Stimulated activated CD4-positive, alpha-beta T cell treated with anti-CD3 and anti-CD28 coated beads, Interleukin-4, amount 100 ng/mL, for 48 hours (primary cell): ENCODE results near the gene FAM98B.

Experiments
- DNase-seq, 2 donors: peaks; one replicate each; pipeline ENCODE4 v3.0.0-alpha.2; 2020; ENCODE audit warnings: low read depth in 2 of 2

The FAM98B gene

GRCh38 chr15:38461066-38461833, 7.3 kb downstream of the FAM98B start:
- no peak for DNase-seq

DNA sequence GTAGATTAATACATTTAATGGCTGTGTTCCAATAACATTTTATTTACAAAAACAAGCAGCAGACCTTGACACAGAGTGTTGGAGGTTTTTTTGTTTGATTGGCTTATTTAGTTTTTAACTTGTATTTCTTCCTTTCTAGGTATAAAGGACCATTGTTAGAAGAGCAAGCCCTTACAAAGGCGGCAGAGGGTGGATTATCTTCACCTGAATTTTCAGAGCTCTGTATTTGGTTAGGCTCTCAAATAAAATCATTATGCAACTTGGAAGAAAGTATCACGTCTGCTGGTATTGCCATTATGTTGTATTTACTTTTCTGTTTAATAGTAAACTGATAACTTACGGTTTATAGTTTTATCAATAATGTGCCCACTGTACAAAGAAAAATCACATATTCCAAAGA, 10.0 kb downstream of the FAM98B start:
- DNase-seq: no peak

- no peak for DNase-seq
These were observed 10.7 kb downstream of the FAM98B start for GRCh38 chr15:38464675-38465074.

GRCh38 chr15:38470816-38471215, 16.9 kb downstream of the FAM98B start:
- no peak for DNase-seq

GRCh38 chr15:38471974-38472373, 18.0 kb downstream of the FAM98B start:
- DNase-seq: no peak

- no peak for DNase-seq
These were observed 20.3 kb downstream of the FAM98B start for GRCh38 chr15:38474155-38474757.

- DNase-seq: no peak
These were observed 21.4 kb downstream of the FAM98B start for GRCh38 chr15:38475361-38475760.

GRCh38 chr15:38476120-38476519, 22.2 kb downstream of the FAM98B start:
- no peak for DNase-seq

DNA sequence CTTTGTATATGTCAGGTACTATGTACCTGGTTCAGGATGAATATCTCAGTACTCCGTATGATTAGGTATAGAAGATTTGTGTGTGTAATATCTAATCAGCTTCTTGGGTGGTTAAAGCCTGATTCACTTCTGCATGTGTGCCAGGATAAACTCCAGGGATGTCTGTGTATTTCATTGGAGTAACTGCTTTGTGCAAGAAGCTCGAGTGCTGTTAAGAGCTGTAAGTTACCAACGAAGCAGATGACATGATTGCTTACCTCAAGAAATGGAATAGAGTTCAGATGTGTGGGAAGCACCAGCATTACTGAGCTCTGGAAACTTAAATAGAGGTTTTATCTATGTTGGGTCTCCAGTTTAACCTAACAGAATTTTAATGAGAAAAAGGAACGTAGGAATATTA, 23.7 kb downstream of the FAM98B start:
- DNase-seq: no peak

GRCh38 chr15:38479266-38479665, 25.3 kb downstream of the FAM98B start:
- DNase-seq: no peak

- no peak for DNase-seq
These were observed 25.8 kb downstream of the FAM98B start for GRCh38 chr15:38479756-38480155.

- no peak for DNase-seq
These were observed 27.2 kb downstream of the FAM98B start for GRCh38 chr15:38481113-38481512.

GRCh38 chr15:38481761-38482160, 27.8 kb downstream of the FAM98B start:
- DNase-seq: no peak

- no peak for DNase-seq
These were observed 28.6 kb downstream of the FAM98B start for GRCh38 chr15:38482572-38482971.

DNA sequence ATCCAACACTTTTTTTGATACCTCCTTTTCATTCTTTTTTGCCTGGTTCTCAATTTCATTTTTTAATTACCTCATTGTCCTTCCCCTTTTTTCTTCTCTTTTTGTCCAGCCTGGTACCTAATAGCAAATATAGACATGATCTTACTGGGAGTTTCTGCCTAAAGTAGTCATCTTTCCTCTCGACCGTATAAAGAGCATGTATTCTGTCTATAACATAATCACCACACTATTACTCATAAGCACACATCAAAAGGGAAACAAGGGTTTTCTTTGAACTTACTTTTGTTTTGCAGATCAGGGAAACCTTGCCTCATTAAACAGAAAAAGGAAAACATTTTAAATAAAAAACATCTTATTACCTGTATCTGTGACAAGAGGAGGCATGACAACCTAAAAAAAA, 33.0 kb downstream of the FAM98B start:
- DNase-seq: no peak

GRCh38 chr15:38487378-38487777, 33.5 kb downstream of the FAM98B start:
- no peak for DNase-seq

DNA sequence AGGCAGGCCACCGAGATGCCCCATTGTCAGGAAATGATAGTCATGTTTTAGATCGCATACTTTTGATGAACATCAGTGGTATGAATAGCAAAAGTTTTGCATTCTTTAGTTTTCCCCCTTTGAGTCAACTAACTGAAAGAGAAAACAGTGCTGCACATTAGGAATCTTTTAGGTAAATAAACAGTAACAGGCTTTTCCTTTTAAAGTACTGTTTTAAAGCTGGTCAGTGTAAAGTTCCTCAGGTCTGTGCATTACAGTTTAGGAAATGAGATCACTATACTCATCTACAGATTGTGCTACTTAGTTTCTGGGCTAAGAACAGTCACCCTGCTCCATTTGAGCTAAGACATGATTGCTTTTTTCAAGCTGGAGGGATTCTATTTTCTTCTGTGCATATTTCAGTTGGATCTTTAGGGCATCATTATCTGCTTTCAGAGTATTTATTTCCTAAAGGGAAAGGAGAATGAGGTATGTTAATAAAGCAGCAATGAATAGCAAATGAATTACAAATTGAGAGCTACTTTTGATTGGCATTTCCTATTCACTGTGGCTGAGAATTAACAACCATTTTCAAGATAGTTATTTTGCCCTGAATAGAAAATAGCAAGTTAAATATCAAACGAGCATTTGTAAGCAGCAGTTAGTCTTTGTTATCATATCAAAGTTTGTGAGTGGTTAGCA, 36.5 kb downstream of the FAM98B start:
- no peak for DNase-seq

- no peak for DNase-seq
These were observed 42.2 kb downstream of the FAM98B start for GRCh38 chr15:38496151-38496550.

GRCh38 chr15:38499651-38500050, 45.7 kb downstream of the FAM98B start:
- no peak for DNase-seq

GRCh38 chr15:38503496-38503895, 49.6 kb downstream of the FAM98B start:
- no peak for DNase-seq

DNA sequence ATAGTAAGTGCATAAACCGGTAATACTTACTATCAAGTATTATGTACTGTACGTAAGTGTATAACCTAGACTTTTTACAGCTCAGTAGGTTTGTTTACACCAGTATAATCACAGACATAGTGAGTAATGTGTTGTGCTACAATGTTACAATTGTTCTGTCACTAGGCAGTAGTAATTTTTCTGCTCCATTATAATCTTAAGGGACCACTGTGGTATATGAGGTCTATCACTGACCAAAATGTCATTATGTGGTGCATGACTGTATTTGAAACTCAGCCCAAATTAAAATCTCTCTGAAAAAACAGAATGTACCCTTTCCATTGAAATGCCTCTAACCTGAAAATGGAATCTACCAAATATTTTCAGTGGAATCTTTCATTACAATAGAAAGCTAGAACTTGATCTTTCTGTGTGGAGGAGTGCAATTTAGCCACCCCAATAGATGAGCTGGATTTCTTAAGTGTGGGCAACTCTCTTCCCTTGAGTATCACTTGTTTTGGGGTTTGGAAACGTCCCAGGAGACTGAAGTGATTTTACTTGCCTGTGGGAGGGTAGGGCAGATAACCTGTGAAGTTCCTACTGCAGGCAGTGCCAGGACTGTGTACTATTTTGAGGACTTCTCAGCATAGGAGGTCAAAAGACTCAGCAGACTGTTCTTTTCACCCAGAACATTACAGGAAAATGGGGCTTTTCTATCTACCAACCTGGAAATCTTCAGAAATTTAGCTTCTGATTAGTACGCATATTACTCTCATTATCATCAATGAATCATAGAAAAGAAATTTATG, 50.9 kb downstream of the FAM98B start:
- no peak for DNase-seq

DNA sequence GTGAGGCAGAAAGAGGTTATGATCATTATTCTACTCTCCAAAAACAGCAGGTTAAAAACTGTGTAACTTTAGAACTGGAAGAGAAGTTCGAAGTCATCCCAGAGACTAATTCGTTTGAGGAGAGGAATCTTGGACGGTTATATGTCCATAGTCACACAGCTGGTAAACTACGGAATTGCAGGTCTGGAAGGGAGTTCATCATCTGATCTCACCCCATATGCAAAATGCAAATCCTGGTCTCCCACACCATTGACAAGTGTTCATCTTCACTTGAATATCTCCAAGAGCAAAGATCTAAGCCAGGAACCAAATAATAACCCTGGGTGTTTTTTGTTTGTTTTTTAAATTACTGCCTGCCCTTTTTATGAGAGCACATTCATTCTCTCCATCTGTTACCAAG, 53.1 kb downstream of the FAM98B start:
- DNase-seq: no peak
